Neural progenitor cell (in vitro differentiated cells): ENCODE data around the gene PLPP3. TPM values are rescaled to one million over a fixed set of nuclear protein-coding genes. Genes with fewer than 3 reads are reported as not detected.

ENCODE experiments used
- DNase-seq: peaks from one replicate; pipeline ENCODE4 v3.0.0-alpha.2; 2016; ENCODE audit warnings: low spot score
- H2AFZ ChIP-seq: fragments of 200-600 bp; sonication (generic); replicated peaks from 2 replicates; pipeline ENCODE4 v1.6.1; 2016; ENCODE audit warnings: antibody characterized with exemption
- H3F3A ChIP-seq: fragments of 200-600 bp; sonication (generic); 2 replicates; pipeline ENCODE4 v1.6.1; 2016; ENCODE audit warnings: antibody characterized with exemption, low read depth
- H3K27ac ChIP-seq: fragments of 200-600 bp; sonication (generic); 2 replicates; pipeline ENCODE4 v1.5.1; 2016; ENCODE audit warnings: mild to moderate bottlenecking
- H3K27me3 ChIP-seq: fragments of 200-600 bp; sonication (generic); 2 replicates; pipeline ENCODE4 v1.6.1; 2016; ENCODE audit warnings: mild to moderate bottlenecking, moderate library complexity
- H3K36me3 ChIP-seq: fragments of 200-600 bp; sonication (generic); 2 replicates; pipeline ENCODE4 v1.5.1; 2016
- H3K4me1 ChIP-seq: fragments of 200-600 bp; sonication (generic); 2 replicates; pipeline ENCODE4 v1.6.1; 2016; ENCODE audit warnings: mixed run types
- H3K4me2 ChIP-seq: fragments of 200-600 bp; sonication (generic); 2 replicates; pipeline ENCODE4 v1.6.1; 2016
- H3K4me3 ChIP-seq: fragments of 200-600 bp; sonication (generic); 2 replicates; pipeline ENCODE4 v1.5.1; 2016
- H3K79me2 ChIP-seq: fragments of 200-600 bp; sonication (generic); 2 replicates; pipeline ENCODE4 v1.6.1; 2016; ENCODE audit warnings: low read depth
- H3K9ac ChIP-seq: fragments of 200-600 bp; sonication (generic); 2 replicates; pipeline ENCODE4 v1.6.1; 2016
- H3K9me3 ChIP-seq: fragments of 200-600 bp; sonication (generic); 2 replicates; pipeline ENCODE4 v1.5.1; 2016; ENCODE audit warnings: low read depth
- H4K20me1 ChIP-seq: fragments of 200-600 bp; sonication (generic); 2 replicates; pipeline ENCODE4 v1.6.1; 2016; ENCODE audit warnings: low read depth
- H3K27ac Mint-ChIP-seq: 3 replicates; pipeline ENCODE4 v1.8.0; 2021; ENCODE audit warnings: mixed read lengths
- H3K27me3 Mint-ChIP-seq: 2 replicates; pipeline ENCODE4 v1.8.0; 2022; ENCODE audit warnings: low read depth, mild to moderate bottlenecking, inconsistent platforms, moderate library complexity, mixed read lengths; ENCODE audit not compliant: insufficient read depth
- H3K36me3 Mint-ChIP-seq: 3 replicates; pipeline ENCODE4 v1.8.0; 2021; ENCODE audit warnings: mixed read lengths
- H3K4me1 Mint-ChIP-seq: 3 replicates; pipeline ENCODE4 v1.8.0; 2021; ENCODE audit warnings: mixed read lengths
- H3K4me3 Mint-ChIP-seq: 3 replicates; pipeline ENCODE4 v1.8.0; 2021; ENCODE audit warnings: mild to moderate bottlenecking, moderate library complexity, mixed read lengths
- H3K9me3 Mint-ChIP-seq: 3 replicates; pipeline ENCODE4 v1.8.0; 2020; ENCODE audit warnings: mixed read lengths
- EZH2 ChIP-seq: fragments of 200-600 bp; sonication (generic); IDR thresholded peaks from 2 replicates; pipeline ENCODE4 v1.6.1; 2017; ENCODE audit warnings: antibody characterized with exemption, mild to moderate bottlenecking, moderate library complexity
- EZH2phosphoT487 ChIP-seq: fragments of 200-600 bp; sonication (generic); IDR thresholded peaks from 2 replicates; pipeline ENCODE4 v1.6.1; 2017; ENCODE audit warnings: antibody characterized with exemption
- total RNA-seq: library from RNA; depleted of rRNA; stranded (reverse); fragments of >200 nt; gene quantifications from 2 replicates; pipeline ENCODE4 v1.2.3, GENCODE V29; 2015; ENCODE audit warnings: low replicate concordance
- TF ChIP-seq, protein P1 (sequence below): fragments of 200-600 bp; sonication (generic); IDR thresholded peaks from 2 replicates; pipeline ENCODE4 v1.5.1; 2017; ENCODE audit warnings: antibody characterized with exemption, mild to moderate bottlenecking

PLPP3 gene
- total RNA-seq, 1 donor from 2014 or later: 28.5 TPM

DNA sequence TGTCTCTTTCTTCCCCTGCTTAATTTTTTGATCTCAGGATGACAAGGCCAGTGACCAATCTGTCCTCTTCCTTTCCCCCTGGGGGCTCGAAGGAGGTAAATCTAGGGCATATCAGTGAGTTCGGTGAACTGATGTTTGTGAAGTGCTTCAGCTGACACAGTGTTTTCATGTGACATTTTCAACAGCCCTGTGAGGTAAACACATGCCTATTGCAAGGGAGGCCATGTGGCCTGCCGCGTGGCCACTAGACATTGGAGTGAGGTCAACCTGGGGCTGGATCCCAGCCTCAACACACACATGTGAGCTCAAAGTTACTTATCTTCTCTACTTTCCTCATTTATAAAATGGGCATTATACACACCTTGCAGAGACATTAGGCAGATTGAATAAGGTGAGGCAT lies 126.3 kb downstream of the PLPP3 start:
- DNase-seq: no peak
- no peaks in the 10 kb centered on the region for H3K9me3 Mint-ChIP-seq
- Histone ChIP-seq H3K4me3 (no peak overlapping the region), H4K20me1 (no peaks in the 10 kb centered on the region), H3K36me3 (no peaks in the 10 kb centered on the region), H3K79me2 (no peaks in the 10 kb centered on the region), H3K4me1 (peaks cover 2% of the 10 kb centered on the region), H3K27ac (no peak overlapping the region), H3K4me2 (no peak overlapping the region), H3F3A (no peaks in the 10 kb centered on the region), H3K9me3 (no peaks in the 10 kb centered on the region), H2AFZ (no peak overlapping the region), H3K27me3 (no peaks in the 10 kb centered on the region), H3K9ac (no peak overlapping the region)
- peaks cover 35% of the 10 kb centered on the region for H3K4me1 Mint-ChIP-seq
- peak overlapping the region; percentile 44 for H3K27ac Mint-ChIP-seq
- H3K27me3 Mint-ChIP-seq: peaks cover 8% of the 10 kb centered on the region
- H3K4me3 Mint-ChIP-seq: no peak overlapping the region
- no peaks in the 10 kb centered on the region for H3K36me3 Mint-ChIP-seq
- TF ChIP-seq EZH2: no peak
- TF ChIP-seq EZH2phosphoT487: no peak
- TF ChIP-seq, protein P1, sequence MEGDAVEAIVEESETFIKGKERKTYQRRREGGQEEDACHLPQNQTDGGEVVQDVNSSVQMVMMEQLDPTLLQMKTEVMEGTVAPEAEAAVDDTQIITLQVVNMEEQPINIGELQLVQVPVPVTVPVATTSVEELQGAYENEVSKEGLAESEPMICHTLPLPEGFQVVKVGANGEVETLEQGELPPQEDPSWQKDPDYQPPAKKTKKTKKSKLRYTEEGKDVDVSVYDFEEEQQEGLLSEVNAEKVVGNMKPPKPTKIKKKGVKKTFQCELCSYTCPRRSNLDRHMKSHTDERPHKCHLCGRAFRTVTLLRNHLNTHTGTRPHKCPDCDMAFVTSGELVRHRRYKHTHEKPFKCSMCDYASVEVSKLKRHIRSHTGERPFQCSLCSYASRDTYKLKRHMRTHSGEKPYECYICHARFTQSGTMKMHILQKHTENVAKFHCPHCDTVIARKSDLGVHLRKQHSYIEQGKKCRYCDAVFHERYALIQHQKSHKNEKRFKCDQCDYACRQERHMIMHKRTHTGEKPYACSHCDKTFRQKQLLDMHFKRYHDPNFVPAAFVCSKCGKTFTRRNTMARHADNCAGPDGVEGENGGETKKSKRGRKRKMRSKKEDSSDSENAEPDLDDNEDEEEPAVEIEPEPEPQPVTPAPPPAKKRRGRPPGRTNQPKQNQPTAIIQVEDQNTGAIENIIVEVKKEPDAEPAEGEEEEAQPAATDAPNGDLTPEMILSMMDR: no peak

DNA sequence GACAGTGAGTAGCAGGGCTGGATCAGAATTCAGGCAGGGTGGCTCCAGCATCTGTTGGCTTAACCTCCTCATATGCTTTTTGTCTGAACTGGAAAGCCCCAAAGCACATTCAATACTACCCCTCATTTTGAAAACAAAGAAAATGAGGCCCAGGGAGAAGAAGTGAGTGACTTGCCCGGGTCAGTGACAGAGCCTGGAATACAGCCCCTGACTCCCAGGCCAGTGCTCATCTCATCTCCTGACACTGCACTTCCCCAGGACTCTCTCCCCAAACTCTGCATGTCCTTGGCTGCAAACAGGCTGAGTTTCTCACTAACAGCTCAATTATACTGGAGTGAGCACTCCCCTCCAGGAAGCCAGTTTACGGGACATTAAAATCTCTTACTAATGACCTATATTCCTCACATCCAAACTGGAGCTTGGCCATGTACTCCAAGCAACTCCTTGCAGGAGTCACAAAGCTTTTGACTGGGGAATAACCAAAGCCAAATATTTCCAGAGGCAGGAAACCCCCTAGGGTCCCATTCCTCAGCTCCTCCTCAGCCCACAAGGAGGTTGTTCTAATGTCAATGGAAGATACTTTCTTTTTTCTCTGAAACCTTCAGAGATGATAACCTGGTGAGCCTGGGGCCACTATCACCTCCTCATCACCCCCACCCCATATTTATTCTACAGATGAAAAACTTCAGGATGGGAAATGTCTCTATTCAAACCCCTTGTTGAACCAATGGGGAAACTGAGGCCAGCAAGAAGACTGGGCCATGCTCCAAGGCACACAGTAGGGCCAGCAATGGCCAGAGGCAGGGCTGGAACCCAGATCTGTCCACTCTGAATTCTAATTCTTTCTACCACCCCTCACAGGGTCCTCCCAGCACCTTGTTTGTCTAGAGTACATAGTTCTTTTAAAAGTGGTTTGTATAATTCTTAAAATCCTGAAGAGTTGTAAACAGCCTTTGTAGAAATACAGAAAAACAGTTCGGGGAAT lies 127.0 kb downstream of the PLPP3 start:
- no peaks in the 10 kb centered on the region for H3K79me2 ChIP-seq
- no peaks in the 10 kb centered on the region for H4K20me1 ChIP-seq
- H3K4me1 ChIP-seq: peaks cover 2% of the 10 kb centered on the region
- H3K9me3 ChIP-seq: no peaks in the 10 kb centered on the region
- DNase-seq: no peak
- TF ChIP-seq, protein P1: no peak
- no peak for TF ChIP-seq EZH2phosphoT487
- TF ChIP-seq EZH2: no peak
- H2AFZ ChIP-seq: no peak overlapping the region
- Mint-ChIP-seq H3K9me3 (no peaks in the 10 kb centered on the region), H3K27me3 (peaks cover 8% of the 10 kb centered on the region), H3K27ac (peak overlapping the region; percentile 44), H3K36me3 (no peaks in the 10 kb centered on the region), H3K4me1 (peaks cover 35% of the 10 kb centered on the region), H3K4me3 (no peak overlapping the region)
- H3K27me3 ChIP-seq: no peaks in the 10 kb centered on the region
- H3K4me3 ChIP-seq: no peak overlapping the region
- H3K9ac ChIP-seq: no peak overlapping the region
- no peak overlapping the region for H3K27ac ChIP-seq
- no peaks in the 10 kb centered on the region for H3K36me3 ChIP-seq
- no peaks in the 10 kb centered on the region for H3F3A ChIP-seq
- no peak overlapping the region for H3K4me2 ChIP-seq

DNA sequence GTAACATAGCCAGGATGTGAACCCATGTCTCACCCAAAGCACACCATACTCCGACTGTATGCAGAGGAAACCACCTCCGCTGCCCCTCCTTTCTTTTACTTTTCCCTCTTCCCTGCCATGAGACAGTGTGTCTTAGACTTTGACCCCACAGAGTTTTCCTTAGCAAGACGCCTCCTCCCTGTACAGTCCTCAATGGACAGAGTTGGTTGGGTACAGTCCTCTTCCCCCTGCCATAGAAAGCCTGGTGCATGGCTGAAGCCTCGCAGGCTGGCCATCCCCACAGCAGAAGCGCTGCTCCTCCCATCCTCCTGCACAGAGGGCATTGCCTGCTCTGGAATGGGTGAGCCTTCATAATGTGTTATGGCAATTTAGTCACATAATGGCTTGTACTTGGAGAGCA lies 127.9 kb downstream of the PLPP3 start:
- TF ChIP-seq EZH2phosphoT487 (no peak), EZH2 (no peak)
- TF ChIP-seq, protein P1: no peak
- no peak overlapping the region for H3K4me3 Mint-ChIP-seq
- no peaks in the 10 kb centered on the region for H3F3A ChIP-seq

More for the DNA sequence above, 127.9 kb downstream of the PLPP3 start:
- Histone ChIP-seq H3K9me3 (no peaks in the 10 kb centered on the region), H3K4me1 (peaks cover 2% of the 10 kb centered on the region), H3K27me3 (no peaks in the 10 kb centered on the region), H3K36me3 (no peaks in the 10 kb centered on the region), H4K20me1 (no peaks in the 10 kb centered on the region), H3K4me2 (no peak overlapping the region), H2AFZ (no peak overlapping the region), H3K9ac (no peak overlapping the region), H3K79me2 (no peaks in the 10 kb centered on the region), H3K27ac (no peak overlapping the region), H3K4me3 (no peak overlapping the region)
- Mint-ChIP-seq H3K36me3 (no peaks in the 10 kb centered on the region), H3K9me3 (no peaks in the 10 kb centered on the region), H3K4me1 (peaks cover 35% of the 10 kb centered on the region), H3K27ac (peak overlapping the region; percentile 39), H3K27me3 (peaks cover 9% of the 10 kb centered on the region)
- DNase-seq: no peak
